Skeletal muscle satellite cell (primary cell): ENCODE results near the gene ATRIP.

Experiments
- H3K27me3 ChIP-seq: 2 replicates; pipeline ENCODE4 v1.7.0; 2013; ENCODE audit warnings: low read length; ENCODE audit not compliant: control insufficient read depth, insufficient read depth
- H3K36me3 ChIP-seq: 2 replicates; pipeline ENCODE4 v1.7.0; 2013; ENCODE audit warnings: mild to moderate bottlenecking, control low read depth, low read length; ENCODE audit not compliant: insufficient read depth
- H3K4me1 ChIP-seq: 2 replicates; pipeline ENCODE4 v1.7.0; 2013; ENCODE audit warnings: low read length; ENCODE audit not compliant: control insufficient read depth, insufficient read depth
- H3K4me2 ChIP-seq: 2 replicates; pipeline ENCODE4 v1.7.0; 2013; ENCODE audit warnings: mild to moderate bottlenecking, low read length
- H3K4me3 ChIP-seq: 2 replicates; pipeline ENCODE4 v1.7.0; 2013; ENCODE audit warnings: low read length
- H3K9ac ChIP-seq: 2 replicates; pipeline ENCODE4 v1.7.0; 2013; ENCODE audit warnings: mild to moderate bottlenecking, low read depth, low read length, moderate library complexity
- H3K9me3 ChIP-seq: replicated peaks from 2 replicates; pipeline ENCODE4 v1.7.0; 2013; ENCODE audit warnings: mild to moderate bottlenecking, control low read depth, low read length

The ATRIP gene

DNA sequence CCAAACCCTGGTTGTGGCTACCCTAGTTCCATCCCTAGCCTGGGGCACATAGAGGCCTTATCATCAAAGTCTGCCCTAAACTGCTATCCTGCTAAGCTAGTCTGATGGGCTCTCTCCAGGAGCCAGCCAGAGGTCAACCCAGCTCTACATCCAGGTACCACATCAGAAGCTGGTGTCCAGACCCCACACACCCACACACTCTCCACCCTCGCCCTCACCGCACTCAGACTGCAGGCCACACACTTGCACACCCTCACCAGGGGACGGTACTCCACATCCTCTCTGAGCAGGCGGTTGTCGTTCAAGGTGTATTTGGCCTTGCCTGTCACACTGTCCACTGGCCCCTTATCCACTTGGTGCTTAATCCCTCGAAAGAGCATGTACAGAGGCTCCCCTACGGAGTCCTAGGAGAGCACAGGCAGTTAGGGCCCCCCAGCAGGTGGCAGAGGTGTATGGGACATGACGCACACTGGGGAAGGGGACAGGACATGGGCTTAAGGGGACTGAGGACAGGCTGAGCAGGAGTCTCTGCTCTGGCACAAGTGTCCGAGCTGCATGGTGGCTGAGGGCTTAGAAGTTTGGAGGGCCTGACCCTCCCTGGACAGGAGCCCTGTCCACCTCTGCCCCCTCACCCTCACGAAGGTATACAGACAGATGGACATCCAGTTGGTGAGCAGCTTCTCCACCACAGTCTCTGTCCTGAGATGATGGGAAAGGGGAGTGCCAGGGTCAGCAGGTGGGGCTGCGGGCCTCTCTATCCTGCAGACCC, 34.7 kb upstream of the ATRIP start:
- Histone ChIP-seq H3K36me3 (peaks cover 36% of the 10 kb centered on the region), H3K27me3 (no peaks in the 10 kb centered on the region), H3K4me1 (no peaks in the 10 kb centered on the region), H3K4me2 (no peak overlapping the region), H3K9me3 (no peaks in the 10 kb centered on the region), H3K4me3 (no peak overlapping the region), H3K9ac (no peak overlapping the region)

DNA sequence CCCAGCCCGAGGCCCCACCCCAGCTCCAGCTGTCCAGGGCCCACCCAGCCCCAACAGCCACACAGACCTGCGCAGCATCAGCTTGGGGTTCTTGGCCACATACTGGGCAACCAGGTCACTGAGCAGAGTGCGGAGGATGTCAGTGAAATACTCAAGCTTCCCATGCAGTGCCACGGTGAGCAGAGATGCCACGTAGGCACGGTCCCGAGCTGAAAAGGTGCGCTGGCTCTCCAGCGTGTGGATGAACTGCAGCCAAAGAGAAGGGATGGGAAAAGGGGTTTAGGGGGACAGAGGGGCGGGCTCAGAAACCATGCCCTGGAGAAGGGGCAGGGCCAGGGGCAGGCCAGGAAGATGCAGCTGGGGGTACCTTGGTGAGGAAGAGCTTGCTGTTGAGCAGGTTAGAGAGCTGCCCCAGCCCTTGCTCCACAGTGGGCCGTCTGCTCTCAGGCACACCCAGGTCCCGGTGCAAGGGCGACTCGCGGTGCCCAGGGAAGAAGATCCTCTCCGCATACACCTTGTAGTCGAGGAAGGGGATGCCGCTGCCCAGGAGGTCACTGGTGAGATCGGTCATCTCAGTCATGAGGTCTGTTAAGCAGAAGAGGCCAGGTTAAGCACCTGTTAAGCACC, 34.0 kb upstream of the ATRIP start:
- Histone ChIP-seq H3K4me2 (no peak overlapping the region), H3K36me3 (peaks cover 31% of the 10 kb centered on the region), H3K27me3 (no peaks in the 10 kb centered on the region), H3K4me1 (no peaks in the 10 kb centered on the region), H3K4me3 (no peak overlapping the region), H3K9ac (no peak overlapping the region), H3K9me3 (no peaks in the 10 kb centered on the region)

DNA sequence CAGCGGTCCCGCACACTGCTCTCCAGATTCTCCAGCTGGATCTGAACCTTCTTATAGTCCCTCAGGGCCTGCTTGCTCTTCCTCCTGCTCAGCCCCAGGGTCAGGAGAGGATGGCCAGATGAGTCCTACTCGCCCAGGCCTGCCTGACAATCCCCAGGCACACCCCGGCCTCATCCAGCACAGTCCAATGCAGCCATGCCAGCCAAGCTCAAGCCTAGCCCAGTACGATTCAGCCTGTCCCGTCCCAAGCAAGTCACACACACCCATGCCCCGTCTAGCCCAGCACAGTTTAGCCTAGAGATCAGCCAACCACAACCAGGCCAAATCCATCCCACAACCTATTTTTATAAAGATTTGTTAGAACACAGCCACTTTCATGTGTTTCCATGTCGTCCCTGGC, 33.5 kb upstream of the ATRIP start:
- H3K9ac ChIP-seq, result no peak overlapping the region

DNA sequence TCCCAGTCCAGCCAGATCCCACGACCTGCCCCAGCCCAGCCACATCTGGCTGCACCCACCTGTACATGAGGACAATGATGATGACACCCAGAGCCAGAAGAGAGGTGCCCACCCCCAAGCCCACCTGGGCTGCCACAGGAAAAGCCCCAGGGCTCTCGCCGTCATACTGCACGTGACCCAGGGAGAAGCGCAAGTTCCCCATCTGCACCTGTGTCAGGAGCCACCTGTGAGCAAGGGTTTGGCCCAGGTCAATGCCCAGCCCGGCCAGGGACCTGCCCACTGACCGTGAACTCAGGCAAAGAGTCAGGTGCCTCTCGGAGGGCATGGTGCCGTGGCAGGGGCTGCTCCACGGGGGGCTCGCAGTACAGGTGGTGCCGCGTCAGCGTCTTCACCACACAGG, 32.9 kb upstream of the ATRIP start:
- Histone ChIP-seq H3K9me3 (no peaks in the 10 kb centered on the region), H3K9ac (no peak overlapping the region), H3K36me3 (peaks cover 28% of the 10 kb centered on the region), H3K4me3 (no peak overlapping the region), H3K27me3 (no peaks in the 10 kb centered on the region), H3K4me2 (no peak overlapping the region), H3K4me1 (no peaks in the 10 kb centered on the region)

More for the DNA sequence above, 33.5 kb upstream of the ATRIP start:
- Histone ChIP-seq H3K36me3 (peaks cover 31% of the 10 kb centered on the region), H3K27me3 (no peaks in the 10 kb centered on the region), H3K9me3 (no peaks in the 10 kb centered on the region), H3K4me3 (no peak overlapping the region), H3K4me1 (no peaks in the 10 kb centered on the region), H3K4me2 (no peak overlapping the region)

DNA sequence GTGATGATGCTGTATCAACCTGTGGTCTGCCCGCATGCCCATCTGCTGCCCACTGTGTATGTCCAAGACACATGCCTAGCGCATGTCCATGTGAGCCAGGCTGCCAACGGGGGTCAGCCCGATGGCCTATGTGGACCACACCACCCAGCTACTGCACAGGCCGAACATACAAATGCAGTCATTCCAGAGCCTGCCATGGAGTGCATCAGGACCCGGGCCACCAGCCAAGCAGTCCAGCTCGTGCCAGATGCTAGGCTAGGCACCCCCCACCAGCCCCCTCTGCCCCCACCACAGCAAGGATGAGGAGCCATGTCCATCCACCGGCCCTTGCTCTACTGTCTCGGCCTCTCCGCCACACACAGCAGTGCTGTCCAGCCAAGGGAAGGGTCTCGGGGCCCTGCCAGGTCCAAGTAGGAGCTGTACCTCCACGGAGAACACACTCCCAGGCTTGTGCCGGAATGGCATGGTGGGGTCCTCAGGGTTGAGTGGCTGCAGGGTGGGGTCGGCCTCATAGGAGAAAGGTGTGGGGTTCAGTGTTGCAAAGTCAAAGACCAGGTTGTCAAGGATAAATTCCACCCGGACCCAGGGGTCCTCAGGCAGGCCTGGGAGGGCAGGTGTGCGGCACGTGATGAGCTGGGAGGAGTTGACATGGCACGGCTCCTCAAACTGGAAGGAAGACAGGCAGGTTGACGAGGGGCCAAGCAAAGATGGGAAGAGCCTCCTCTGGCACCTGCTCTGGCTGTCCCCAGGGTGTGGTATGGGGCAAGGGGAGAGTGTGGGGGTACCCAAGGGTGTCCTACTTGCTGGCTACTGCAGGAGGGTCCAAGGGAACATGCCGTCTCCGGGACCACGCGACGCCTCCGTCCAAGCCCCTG, 31.9 kb upstream of the ATRIP start:
- Histone ChIP-seq H3K4me1 (no peaks in the 10 kb centered on the region), H3K36me3 (peaks cover 22% of the 10 kb centered on the region), H3K9ac (no peak overlapping the region), H3K4me3 (no peak overlapping the region), H3K9me3 (no peaks in the 10 kb centered on the region), H3K27me3 (no peaks in the 10 kb centered on the region), H3K4me2 (no peak overlapping the region)

DNA sequence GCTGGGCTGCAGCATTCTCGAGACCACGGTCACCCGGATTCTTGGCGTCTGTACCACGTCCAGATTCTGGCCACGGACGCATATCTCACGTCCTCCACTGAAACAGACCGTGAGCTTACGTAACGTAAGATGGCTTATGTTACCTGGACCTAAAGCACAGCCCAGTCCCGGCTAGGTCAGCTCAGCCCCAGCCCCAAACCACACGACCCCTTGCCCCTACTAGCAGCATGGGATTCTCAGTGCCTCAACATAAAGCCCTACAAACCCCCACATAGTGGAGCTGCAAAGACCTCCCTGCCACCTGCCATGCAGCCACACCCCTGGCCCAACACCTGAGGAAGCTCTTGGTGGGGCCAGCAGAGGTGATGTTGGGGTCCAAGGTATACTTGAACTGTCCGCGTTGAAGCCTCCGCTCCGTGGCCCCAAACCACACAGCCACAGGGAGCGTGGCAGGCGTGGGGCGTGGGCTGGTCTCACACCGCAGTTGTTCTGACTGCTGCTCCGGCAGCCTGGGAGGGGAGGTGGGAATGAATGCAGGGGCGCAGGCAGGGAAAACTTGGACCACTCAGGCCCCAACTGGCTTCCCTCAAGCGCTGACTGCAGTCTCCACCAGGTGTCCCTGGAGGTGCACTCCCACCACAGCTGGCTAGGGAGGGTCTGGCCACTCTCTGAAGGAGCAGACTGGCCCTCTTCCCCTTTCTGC, 31.1 kb upstream of the ATRIP start:
- no peak overlapping the region for H3K4me2 ChIP-seq
- no peaks in the 10 kb centered on the region for H3K27me3 ChIP-seq
- no peaks in the 10 kb centered on the region for H3K9me3 ChIP-seq
- H3K9ac ChIP-seq, result no peak overlapping the region
- peaks cover 14% of the 10 kb centered on the region for H3K36me3 ChIP-seq
- no peak overlapping the region for H3K4me3 ChIP-seq
- no peaks in the 10 kb centered on the region for H3K4me1 ChIP-seq

DNA sequence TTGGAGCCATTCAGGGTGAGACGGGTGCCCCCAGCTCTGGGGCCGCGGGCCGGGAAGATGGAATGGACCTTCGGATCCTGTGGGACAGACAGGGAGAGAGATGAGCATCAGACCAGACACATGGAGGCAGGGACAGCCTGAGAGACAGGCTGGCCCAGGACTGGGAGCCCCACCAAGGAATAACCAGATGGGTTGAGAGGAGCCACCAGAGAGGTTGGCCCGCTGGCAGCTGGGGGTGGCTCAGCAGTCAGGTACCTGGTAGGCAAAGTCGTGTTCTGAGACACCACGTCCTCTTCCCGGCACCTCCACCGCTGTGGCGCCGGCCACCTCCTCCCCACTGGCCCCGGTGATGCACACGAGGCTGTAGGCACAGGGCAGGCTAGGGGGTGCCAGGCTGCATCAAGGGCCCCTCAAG, 30.4 kb upstream of the ATRIP start:
- Histone ChIP-seq H3K9ac (no peak overlapping the region), H3K27me3 (no peaks in the 10 kb centered on the region), H3K4me2 (no peak overlapping the region), H3K4me1 (no peaks in the 10 kb centered on the region), H3K4me3 (no peak overlapping the region), H3K9me3 (no peaks in the 10 kb centered on the region), H3K36me3 (peaks cover 14% of the 10 kb centered on the region)

DNA sequence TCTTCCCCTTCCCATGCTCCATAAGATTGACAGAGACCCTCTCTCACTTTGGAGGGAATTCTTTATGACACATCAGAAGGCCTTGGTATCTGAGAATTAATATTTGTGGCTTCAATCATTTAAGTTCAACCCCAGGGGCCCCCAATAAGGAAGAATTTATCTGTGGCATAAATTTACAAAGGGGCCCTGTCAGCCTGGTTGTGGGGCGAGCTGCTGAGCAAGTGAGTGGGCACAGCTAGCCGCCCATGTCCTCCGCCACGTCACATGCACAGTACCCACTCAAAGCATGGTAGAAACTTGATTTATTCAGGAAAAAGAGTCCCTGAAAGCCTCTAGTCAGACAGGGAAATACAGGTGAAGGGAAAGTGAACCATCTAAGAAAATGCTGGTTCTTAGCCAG, 30.0 kb upstream of the ATRIP start:
- no peaks in the 10 kb centered on the region for H3K27me3 ChIP-seq
- H3K4me3 ChIP-seq, result no peak overlapping the region
- H3K9ac ChIP-seq, result no peak overlapping the region
- peaks cover 13% of the 10 kb centered on the region for H3K36me3 ChIP-seq
- no peaks in the 10 kb centered on the region for H3K4me1 ChIP-seq
- no peak overlapping the region for H3K4me2 ChIP-seq
- H3K9me3 ChIP-seq, result no peaks in the 10 kb centered on the region

DNA sequence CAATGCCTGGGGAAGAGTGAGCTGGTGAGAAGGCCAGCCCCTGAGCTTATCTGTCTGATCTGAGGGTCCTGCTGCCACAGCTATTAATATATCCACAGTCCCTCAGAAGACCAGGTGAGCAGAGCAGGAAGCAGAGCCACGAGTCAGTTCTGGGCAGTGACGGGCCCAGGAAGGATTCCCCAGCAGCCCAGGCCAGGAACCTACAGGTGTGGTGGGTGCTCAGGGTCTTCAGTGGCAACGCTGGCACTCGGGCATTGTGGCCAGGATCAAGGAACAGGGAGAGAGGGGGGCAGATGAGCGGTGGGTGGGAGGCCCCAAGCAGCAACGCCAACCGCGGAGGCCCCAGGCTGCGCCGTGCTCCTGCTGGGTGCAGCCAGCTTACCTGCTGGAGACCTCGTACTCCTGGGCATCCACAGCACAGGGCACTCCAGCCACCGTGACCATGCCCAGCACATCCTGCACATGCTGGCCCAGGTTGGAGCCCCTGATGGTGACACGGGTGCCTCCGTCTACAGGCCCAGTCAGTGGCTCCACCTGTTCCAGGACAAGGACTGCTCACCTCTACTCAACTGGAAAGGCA, 28.9 kb upstream of the ATRIP start:
- Histone ChIP-seq H3K27me3 (no peaks in the 10 kb centered on the region), H3K36me3 (peaks cover 3% of the 10 kb centered on the region), H3K4me3 (no peak overlapping the region), H3K9ac (no peak overlapping the region), H3K9me3 (no peaks in the 10 kb centered on the region), H3K4me1 (peaks cover 3% of the 10 kb centered on the region), H3K4me2 (no peak overlapping the region)

DNA sequence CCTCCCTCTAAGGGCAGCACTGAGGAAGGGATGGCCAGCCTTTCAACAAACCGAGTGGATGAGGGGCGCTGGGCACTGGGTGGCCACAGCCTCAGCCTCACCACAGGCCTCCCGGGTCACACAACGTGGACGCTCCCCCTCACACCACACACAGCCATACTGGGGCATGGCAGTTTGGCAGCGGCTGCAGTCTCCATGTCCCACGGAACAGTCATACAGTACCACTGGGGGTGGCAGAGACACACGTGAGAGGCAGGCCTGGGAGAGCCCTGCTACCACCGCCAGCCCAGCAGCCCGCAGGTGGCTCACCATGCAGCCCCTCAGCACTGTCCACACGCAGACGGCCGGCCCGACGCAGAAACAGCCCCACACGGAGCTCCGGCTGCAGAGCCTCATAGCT, 28.4 kb upstream of the ATRIP start:
- no peak overlapping the region for H3K4me3 ChIP-seq
- no peaks in the 10 kb centered on the region for H3K9me3 ChIP-seq
- H3K4me1 ChIP-seq, result peaks cover 9% of the 10 kb centered on the region
- H3K27me3 ChIP-seq, result no peaks in the 10 kb centered on the region
- H3K4me2 ChIP-seq, result no peak overlapping the region
- H3K9ac ChIP-seq, result no peak overlapping the region
- H3K36me3 ChIP-seq, result no peaks in the 10 kb centered on the region

DNA sequence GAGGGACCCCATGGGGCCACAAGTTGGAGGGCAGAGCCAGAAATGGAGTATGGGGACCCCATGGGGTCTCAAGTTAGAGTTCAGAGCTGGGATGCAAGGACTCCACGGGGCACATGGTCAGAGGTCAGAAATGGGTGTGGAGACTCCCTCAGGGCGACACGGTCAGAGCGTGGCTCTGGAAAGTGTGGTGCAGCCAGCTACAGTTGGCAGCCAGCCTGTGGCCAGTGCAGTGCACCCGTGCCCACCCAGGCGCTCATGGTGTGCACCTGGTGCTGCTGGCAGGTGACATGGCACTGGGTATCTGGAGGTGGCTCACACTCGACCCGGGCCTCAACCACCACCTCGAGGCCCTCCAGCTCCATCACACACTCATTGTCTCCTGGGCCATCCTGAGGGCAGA, 27.9 kb upstream of the ATRIP start:
- Histone ChIP-seq H3K4me2 (no peak overlapping the region), H3K36me3 (no peaks in the 10 kb centered on the region)

More for the DNA sequence above, 27.9 kb upstream of the ATRIP start:
- H3K27me3 ChIP-seq, result no peaks in the 10 kb centered on the region
- no peak overlapping the region for H3K4me3 ChIP-seq
- H3K4me1 ChIP-seq, result peaks cover 14% of the 10 kb centered on the region
- no peaks in the 10 kb centered on the region for H3K9me3 ChIP-seq
- no peak overlapping the region for H3K9ac ChIP-seq
